HEK293T (cell line): ENCODE results near the gene PPDPF.

Experiments used
- ARNT ChIP-seq: fragments of 450-650 bp; IDR thresholded peaks from 2 replicates; pipeline ENCODE4 v1.6.1; 2017; ENCODE audit warnings: mild to moderate bottlenecking
- BHLHE40 ChIP-seq: fragments of 450-650 bp; IDR thresholded peaks from 2 replicates; pipeline ENCODE4 v1.6.1; 2016; ENCODE audit warnings: mild to moderate bottlenecking, moderate library complexity, borderline replicate concordance
- CTBP1 ChIP-seq: fragments of 450-650 bp; IDR thresholded peaks from 2 replicates; pipeline ENCODE4 v1.6.1; 2016; ENCODE audit warnings: borderline replicate concordance
- ELF4 ChIP-seq: fragments of 450-650 bp; IDR thresholded peaks from 2 replicates; pipeline ENCODE4 v1.6.1; 2017; ENCODE audit warnings: antibody characterized with exemption
- FOXA1 ChIP-seq: fragments of 450-650 bp; IDR thresholded peaks from 2 replicates; pipeline ENCODE4 v1.6.1; 2016; ENCODE audit warnings: mild to moderate bottlenecking
- FOXK2 ChIP-seq: fragments of 450-650 bp; IDR thresholded peaks from 2 replicates; pipeline ENCODE4 v1.6.1; 2016; ENCODE audit warnings: mild to moderate bottlenecking
- FOXM1 ChIP-seq: fragments of 450-650 bp; IDR thresholded peaks from 2 replicates; pipeline ENCODE4 v1.6.1; 2017; ENCODE audit warnings: mild to moderate bottlenecking, borderline replicate concordance
- L3MBTL2 ChIP-seq: fragments of 450-650 bp; conservative IDR thresholded peaks from 2 replicates; pipeline ENCODE4 v1.6.1; 2016; ENCODE audit warnings: mild to moderate bottlenecking
- NFRKB ChIP-seq: fragments of 450-650 bp; IDR thresholded peaks from 2 replicates; pipeline ENCODE4 v1.6.1; 2016; ENCODE audit warnings: mild to moderate bottlenecking, moderate library complexity
- SP1 ChIP-seq: fragments of 450-650 bp; IDR thresholded peaks from 2 replicates; pipeline ENCODE4 v1.6.1; 2017
- TARDBP ChIP-seq: fragments of 450-650 bp; IDR thresholded peaks from 2 replicates; pipeline ENCODE4 v1.6.1; 2016

DNA sequence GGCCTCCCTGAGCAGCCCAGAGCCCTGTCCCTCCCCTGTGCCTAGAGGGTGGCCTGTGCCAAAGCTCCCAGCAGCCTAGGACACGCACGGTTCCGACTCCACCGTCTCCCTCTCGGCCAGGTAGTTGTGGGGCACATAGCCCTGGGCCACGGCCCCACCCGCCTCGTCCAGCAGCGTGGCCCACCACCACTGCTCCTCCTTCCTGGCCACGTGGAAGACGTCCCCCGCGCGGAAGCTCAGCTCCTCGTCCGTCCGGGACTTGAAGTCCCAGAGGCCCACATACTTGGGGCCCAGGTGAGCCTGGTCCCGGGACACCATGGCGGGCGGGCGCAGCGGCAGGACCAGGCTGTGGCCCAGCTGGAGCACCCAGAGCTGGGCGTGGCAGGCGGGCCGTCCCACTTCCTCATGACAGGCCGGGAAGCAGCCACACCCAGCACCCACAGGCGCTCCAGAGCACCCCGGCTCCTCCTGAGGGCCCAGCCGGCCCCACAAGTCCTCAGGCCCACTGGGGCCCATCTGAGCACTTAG lies 16.5 kb downstream of the PPDPF start, which contains the start of gene PTK6:
- TF ChIP-seq ARNT, result no peak
- no peak for TF ChIP-seq FOXA1
- no peak for TF ChIP-seq SP1
- no peak for TF ChIP-seq FOXM1
- TF ChIP-seq ELF4, result no peak
- TF ChIP-seq FOXK2, result no peak
- TF ChIP-seq L3MBTL2, result no peak
- no peak for TF ChIP-seq NFRKB
- TF ChIP-seq TARDBP, result no peak
- TF ChIP-seq BHLHE40, result no peak
- no peak for TF ChIP-seq CTBP1
